ENCODE data around the gene TMEM150C. TPM values are rescaled to one million over a fixed set of nuclear protein-coding genes. Genes with fewer than 3 reads are reported as not detected.
"Not testable (repeated sequence)": the region's sequence is repeated elsewhere in the genome, so short reads cannot be mapped to it uniquely, and the experiment has no call there.

TMEM150C gene
- total RNA-seq, 1 donor from 2014 or later = 8.1 TPM

- DNase-seq (ENCODE audit: low spot score) (no peak), ATAC-seq (no peak)
Observed at GRCh38 chr4:82569727-82570126, 7.9 kb upstream of the TMEM150C start.

GRCh38 chr4:82569076-82569475, 7.3 kb upstream of the TMEM150C start:
- ATAC-seq = no peak
- DNase-seq (ENCODE audit: low spot score) = no peak

- no peak for ATAC-seq
- no peak for DNase-seq (ENCODE audit: low spot score)
Observed at GRCh38 chr4:82567444-82567843, 5.7 kb upstream of the TMEM150C start.

GRCh38 chr4:82562564-82562854, 721 bp upstream of the TMEM150C start:
- ATAC-seq = peak; percentile 17
- DNase-seq (ENCODE audit: low spot score) = no peak

- DNase-seq (ENCODE audit: low spot score) = peak; percentile 52
- ATAC-seq = peak; percentile 50
Observed at GRCh38 chr4:82560853-82561785, 669 bp downstream of the TMEM150C start.

GRCh38 chr4:82559735-82560120, 2.1 kb downstream of the TMEM150C start:
- no peak for ATAC-seq
- no peak for DNase-seq (ENCODE audit: low spot score)

- DNase-seq (ENCODE audit: low spot score) = peak; percentile 84
- ATAC-seq = peak; percentile 64
Observed at GRCh38 chr4:82559090-82559734, 2.6 kb downstream of the TMEM150C start.

- no peak for DNase-seq (ENCODE audit: low spot score)
- ATAC-seq = no peak
Observed at GRCh38 chr4:82555276-82555675, 6.5 kb downstream of the TMEM150C start.

GRCh38 chr4:82553020-82553419, 8.8 kb downstream of the TMEM150C start:
- peak; percentile 82 for ATAC-seq
- DNase-seq (ENCODE audit: low spot score) = no peak

- DNase-seq (ENCODE audit: low spot score) (no peak), ATAC-seq (no peak)
Observed at GRCh38 chr4:82551734-82552133, 10.1 kb downstream of the TMEM150C start.

GRCh38 chr4:82547850-82548249, 13.9 kb downstream of the TMEM150C start:
- ATAC-seq; DNase-seq (ENCODE audit: low spot score): not testable (repeated sequence)

- ATAC-seq = no peak
- DNase-seq (ENCODE audit: low spot score) = no peak
Observed at GRCh38 chr4:82543131-82543530, 18.7 kb downstream of the TMEM150C start.

- DNase-seq (ENCODE audit: low spot score) = no peak
Observed at GRCh38 chr4:82542642-82543041, 19.1 kb downstream of the TMEM150C start.

GRCh38 chr4:82529322-82529721, 32.5 kb downstream of the TMEM150C start:
- ATAC-seq (no peak), DNase-seq (ENCODE audit: low spot score) (no peak)

More at GRCh38 chr4:82542642-82543041, 19.1 kb downstream of the TMEM150C start:
- ATAC-seq = peak; percentile 74

GRCh38 chr4:82528868-82529267, 32.9 kb downstream of the TMEM150C start:
- DNase-seq (ENCODE audit: low spot score) = no peak
- ATAC-seq = peak; percentile 8

- DNase-seq (ENCODE audit: low spot score) (no peak), ATAC-seq (no peak)
Observed at GRCh38 chr4:82528074-82528473, 33.7 kb downstream of the TMEM150C start.

GRCh38 chr4:82525307-82525911, 36.4 kb downstream of the TMEM150C start:
- no peak for ATAC-seq
- no peak for DNase-seq (ENCODE audit: low spot score)

- ATAC-seq = peak; percentile 83
- DNase-seq (ENCODE audit: low spot score) = no peak
Observed at GRCh38 chr4:82524570-82525152, 37.1 kb downstream of the TMEM150C start.

- ATAC-seq (no peak), DNase-seq (ENCODE audit: low spot score) (no peak)
Observed at GRCh38 chr4:82523179-82523578, 38.6 kb downstream of the TMEM150C start.

- ATAC-seq = no peak
Observed at GRCh38 chr4:82522472-82522871, 39.3 kb downstream of the TMEM150C start.

GRCh38 chr4:82521283-82521682, 40.5 kb downstream of the TMEM150C start:
- ATAC-seq (no peak), DNase-seq (ENCODE audit: low spot score) (no peak)

More at GRCh38 chr4:82522472-82522871, 39.3 kb downstream of the TMEM150C start:
- no peak for DNase-seq (ENCODE audit: low spot score)
